ENCODE measurements around the gene OR2AK2. TPM values are rescaled to one million over a fixed set of nuclear protein-coding genes. Genes with fewer than 3 reads are reported as not detected.
"Not testable (repeated sequence)": the region's sequence is repeated elsewhere in the genome, so short reads cannot be mapped to it uniquely, and the experiment has no call there.

The OR2AK2 gene, protein sequence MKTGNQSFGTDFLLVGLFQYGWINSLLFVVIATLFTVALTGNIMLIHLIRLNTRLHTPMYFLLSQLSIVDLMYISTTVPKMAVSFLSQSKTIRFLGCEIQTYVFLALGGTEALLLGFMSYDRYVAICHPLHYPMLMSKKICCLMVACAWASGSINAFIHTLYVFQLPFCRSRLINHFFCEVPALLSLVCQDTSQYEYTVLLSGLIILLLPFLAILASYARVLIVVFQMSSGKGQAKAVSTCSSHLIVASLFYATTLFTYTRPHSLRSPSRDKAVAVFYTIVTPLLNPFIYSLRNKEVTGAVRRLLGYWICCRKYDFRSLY
- total RNA-seq (2014; rRNA removed; shearing (Covaris generic)) = not detected in 2 replicates

GRCh38 chr1:247964933-247965332 is at the start of gene OR2AK2:
Gene OR2AK2 (plus strand): TSS chr1:247965233. CDS start chr1:247965377, 144 bp downstream.
- no peak for DNase-seq (ENCODE audit: low read depth in 1 of 2, low spot score in 2 of 2)
- Histone ChIP-seq H3K9me3 (replicated peaks) (no peaks in the 10 kb centered on the region; the same call in 1 of the 2 replicates), H3K4me3 (no peak within 1 kb of the TSS), H3K27me3 (replicated peaks) (no peaks in the 10 kb centered on the region), H3K36me3 (no peaks in the 10 kb centered on the region), H3K4me1 (replicated peaks) (no peaks in the 10 kb centered on the region), H3K27ac (no peak within 1 kb of the TSS)

DNA sequence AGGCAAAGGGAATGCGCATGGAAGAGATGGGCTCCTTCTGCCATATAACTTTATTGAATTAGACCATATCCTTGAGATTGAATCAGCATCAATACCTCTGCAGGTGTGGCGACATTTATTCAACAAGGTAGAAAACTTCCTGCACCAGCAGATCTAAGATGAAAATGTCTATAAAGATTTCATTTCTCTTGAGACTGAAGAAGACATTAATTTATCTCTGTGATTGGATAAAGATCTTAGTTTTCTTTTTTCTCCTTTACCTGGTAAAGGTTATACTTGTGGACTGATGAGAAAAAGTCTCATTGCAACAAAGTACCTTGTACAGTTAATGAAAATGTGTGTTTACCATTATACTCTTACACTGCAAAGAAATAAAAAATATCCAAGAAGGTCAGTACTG is 45.1 kb upstream of the OR2AK2 start, which contains the start of gene OR2T8:
OR2T8 (plus strand) TSS at position 301 of the 400 bp plus-strand sequence. CDS start 766 bp downstream, outside the sequence.
- no peaks in the 10 kb centered on the region for H3K4me1 ChIP-seq (replicated peaks)
- no peak for DNase-seq (ENCODE audit: low read depth in 1 of 2, low spot score in 2 of 2)

GRCh38 chr1:247923941-247924340 is 41.1 kb upstream of the OR2AK2 start:
- H3K9me3 ChIP-seq (replicated peaks) = no peaks in the 10 kb centered on the region
- no peak for DNase-seq (ENCODE audit: low read depth in 1 of 2, low spot score in 2 of 2)
- no peaks in the 10 kb centered on the region for H3K4me1 ChIP-seq (replicated peaks)
- H3K27me3 ChIP-seq (replicated peaks) = no peaks in the 10 kb centered on the region
- H3K4me3 ChIP-seq = no peak overlapping the region
- no peaks in the 10 kb centered on the region for H3K36me3 ChIP-seq
- H3K27ac ChIP-seq = no peak overlapping the region

More for the DNA sequence above, 45.1 kb upstream of the OR2AK2 start, which contains the start of gene OR2T8:
- Histone ChIP-seq H3K36me3 (no peaks in the 10 kb centered on the region), H3K27ac (no peak within 1 kb of the TSS), H3K27me3 (replicated peaks) (no peaks in the 10 kb centered on the region), H3K9me3 (replicated peaks) (0 out of 2 replicates have a peak, but pooled peaks cover 2% of the 10 kb centered on the region), H3K4me3 (no peak within 1 kb of the TSS)

DNA sequence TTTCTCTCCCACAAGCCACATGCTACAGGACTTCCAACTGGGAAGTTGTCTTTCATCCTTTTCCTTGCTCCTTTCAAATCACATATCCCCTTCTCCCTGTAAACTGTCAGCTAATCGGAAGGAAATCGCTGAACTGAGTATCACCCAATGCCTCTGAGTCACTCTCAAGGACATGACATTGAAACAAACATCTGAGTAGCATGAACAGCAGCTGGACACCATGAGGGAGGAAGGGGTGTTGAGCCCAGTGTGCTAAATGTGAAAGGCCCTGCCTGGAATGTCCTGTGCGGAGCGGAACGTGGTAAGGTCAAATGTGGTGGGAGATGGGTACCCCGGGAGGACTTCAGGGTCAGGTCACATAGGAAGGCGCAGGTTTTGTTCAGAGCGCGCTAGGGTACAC is 40.2 kb upstream of the OR2AK2 start, which contains the start of gene OR2AJ1:
OR2AJ1 (plus strand) TSS at position 22 of the 400 bp plus-strand sequence. CDS start 8,880 bp downstream, outside the sequence.
- H3K36me3 ChIP-seq = no peaks in the 10 kb centered on the region
- no peak for DNase-seq (ENCODE audit: low read depth in 1 of 2, low spot score in 2 of 2)
- H3K9me3 ChIP-seq (replicated peaks) = no peaks in the 10 kb centered on the region
- H3K27me3 ChIP-seq (replicated peaks) = no peaks in the 10 kb centered on the region
- no peaks in the 10 kb centered on the region for H3K4me1 ChIP-seq (replicated peaks)
- no peak within 1 kb of the TSS for H3K4me3 ChIP-seq
- H3K27ac ChIP-seq = no peak within 1 kb of the TSS

DNA sequence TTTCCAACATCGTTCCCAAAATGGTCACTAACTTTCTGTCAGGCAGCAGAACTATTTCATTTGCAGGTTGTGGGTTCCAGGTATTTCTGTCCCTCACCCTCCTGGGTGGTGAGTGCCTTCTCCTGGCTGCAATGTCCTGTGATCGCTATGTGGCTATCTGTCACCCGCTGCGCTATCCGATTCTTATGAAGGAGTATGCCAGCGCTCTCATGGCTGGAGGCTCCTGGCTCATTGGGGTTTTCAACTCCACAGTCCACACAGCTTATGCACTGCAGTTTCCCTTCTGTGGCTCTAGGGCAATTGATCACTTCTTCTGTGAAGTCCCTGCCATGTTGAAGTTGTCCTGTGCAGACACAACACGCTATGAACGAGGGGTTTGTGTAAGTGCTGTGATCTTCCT is 31.0 kb upstream of the OR2AK2 start:
- Histone ChIP-seq H3K27ac (no peak overlapping the region), H3K9me3 (replicated peaks) (peaks cover 16% of the 10 kb centered on the region), H3K27me3 (replicated peaks) (no peaks in the 10 kb centered on the region), H3K36me3 (no peaks in the 10 kb centered on the region), H3K4me1 (replicated peaks) (no peaks in the 10 kb centered on the region), H3K4me3 (no peak overlapping the region)
- no peak for DNase-seq (ENCODE audit: low read depth in 1 of 2, low spot score in 2 of 2)

- no peaks in the 10 kb centered on the region for H3K36me3 ChIP-seq
- no peak overlapping the region for H3K27ac ChIP-seq
- no peaks in the 10 kb centered on the region for H3K27me3 ChIP-seq (replicated peaks)
- peaks cover 16% of the 10 kb centered on the region for H3K9me3 ChIP-seq (replicated peaks)
- no peak for DNase-seq (ENCODE audit: low read depth in 1 of 2, low spot score in 2 of 2)
- no peak overlapping the region for H3K4me3 ChIP-seq
- H3K4me1 ChIP-seq (replicated peaks) = no peaks in the 10 kb centered on the region
These were observed 29.3 kb upstream of the OR2AK2 start for GRCh38 chr1:247935781-247936180.

GRCh38 chr1:247936415-247936814 is 28.6 kb upstream of the OR2AK2 start:
- Histone ChIP-seq H3K9me3 (replicated peaks) (peaks cover 16% of the 10 kb centered on the region), H3K27ac (no peak overlapping the region), H3K27me3 (replicated peaks) (no peaks in the 10 kb centered on the region), H3K4me1 (replicated peaks) (no peaks in the 10 kb centered on the region), H3K36me3 (no peaks in the 10 kb centered on the region), H3K4me3 (no peak overlapping the region)
- DNase-seq (ENCODE audit: low read depth in 1 of 2, low spot score in 2 of 2) = no peak

- H3K4me3 ChIP-seq; H3K4me1 ChIP-seq (replicated peaks); DNase-seq (ENCODE audit: low read depth in 1 of 2, low spot score in 2 of 2); H3K27me3 ChIP-seq (replicated peaks); H3K36me3 ChIP-seq; H3K27ac ChIP-seq: not testable (repeated sequence)
- peaks cover 13% of the 10 kb centered on the region for H3K9me3 ChIP-seq (replicated peaks)
These were observed 27.9 kb upstream of the OR2AK2 start for GRCh38 chr1:247936965-247937734.

DNA sequence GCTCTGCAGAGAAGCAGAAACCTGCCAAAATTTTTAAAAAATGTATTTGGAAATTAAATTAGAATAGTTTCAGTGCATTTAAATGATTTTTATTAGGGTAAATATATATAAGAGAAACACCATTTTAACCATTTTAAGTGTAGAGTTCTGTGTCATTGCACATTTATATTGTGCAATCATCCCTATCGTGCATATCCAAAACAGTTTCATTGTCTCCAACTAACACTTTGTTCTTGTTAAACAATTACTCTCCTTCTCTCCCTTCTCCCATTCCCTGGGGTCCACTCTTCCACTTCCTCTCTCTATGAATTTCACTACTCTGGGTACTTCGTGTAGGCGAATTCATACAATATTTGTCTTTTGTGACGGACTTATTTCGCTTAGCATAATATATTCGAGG is 22.4 kb upstream of the OR2AK2 start:
- H3K27ac ChIP-seq = no peak overlapping the region
- H3K4me1 ChIP-seq (replicated peaks) = no peaks in the 10 kb centered on the region
- no peak for DNase-seq (ENCODE audit: low read depth in 1 of 2, low spot score in 2 of 2)
- H3K4me3 ChIP-seq = no peak overlapping the region
- H3K9me3 ChIP-seq (replicated peaks) = peaks cover 3% of the 10 kb centered on the region
- no peaks in the 10 kb centered on the region for H3K27me3 ChIP-seq (replicated peaks)
- H3K36me3 ChIP-seq = no peaks in the 10 kb centered on the region

- H3K27ac ChIP-seq = no peak within 1 kb of the TSS
- no peaks in the 10 kb centered on the region for H3K27me3 ChIP-seq (replicated peaks)
- H3K9me3 ChIP-seq (replicated peaks) = peaks cover 3% of the 10 kb centered on the region; the same call in 1 of the 2 replicates
- no peaks in the 10 kb centered on the region for H3K36me3 ChIP-seq
- no peaks in the 10 kb centered on the region for H3K4me1 ChIP-seq (replicated peaks)
- H3K4me3 ChIP-seq = no peak within 1 kb of the TSS
- no peak for DNase-seq (ENCODE audit: low read depth in 1 of 2, low spot score in 2 of 2)
These were observed 16.5 kb upstream of the OR2AK2 start, which contains the start of gene OR2L8 for GRCh38 chr1:247948558-247948957. Gene OR2L8 (plus strand): TSS chr1:247948858. CDS start chr1:247948858, 0 bp downstream.

DNA sequence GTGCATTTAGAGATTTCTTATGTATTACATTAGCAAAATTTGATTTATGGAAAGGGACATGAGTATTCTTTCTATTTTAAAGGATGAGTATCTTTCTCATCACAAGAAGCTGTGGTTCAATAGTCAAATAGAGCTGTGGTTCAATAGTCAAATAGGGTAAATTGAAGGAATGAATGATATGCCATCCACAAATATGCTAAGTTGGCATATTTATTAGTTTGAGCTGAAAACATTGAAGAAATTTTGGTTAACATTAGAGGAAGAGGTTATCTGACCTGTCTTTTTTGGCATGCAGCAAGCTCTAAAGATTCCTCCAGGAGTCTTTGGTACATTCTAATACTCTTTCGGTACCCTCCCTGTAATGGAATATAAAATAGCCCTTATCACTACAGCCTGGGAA is 11.6 kb upstream of the OR2AK2 start:
- no peaks in the 10 kb centered on the region for H3K9me3 ChIP-seq (replicated peaks)

GRCh38 chr1:247961791-247962190 is 3.2 kb upstream of the OR2AK2 start:
- Histone ChIP-seq H3K27me3 (replicated peaks) (no peaks in the 10 kb centered on the region), H3K36me3 (no peaks in the 10 kb centered on the region), H3K4me3 (no peak overlapping the region), H3K9me3 (replicated peaks) (no peaks in the 10 kb centered on the region; the same call in 1 of the 2 replicates), H3K4me1 (replicated peaks) (no peaks in the 10 kb centered on the region), H3K27ac (no peak overlapping the region)
- DNase-seq (ENCODE audit: low read depth in 1 of 2, low spot score in 2 of 2) = no peak

More for the DNA sequence above, 11.6 kb upstream of the OR2AK2 start:
- no peak overlapping the region for H3K4me3 ChIP-seq
- H3K4me1 ChIP-seq (replicated peaks) = no peaks in the 10 kb centered on the region
- H3K36me3 ChIP-seq = no peaks in the 10 kb centered on the region
- H3K27me3 ChIP-seq (replicated peaks) = no peaks in the 10 kb centered on the region
- no peak for DNase-seq (ENCODE audit: low read depth in 1 of 2, low spot score in 2 of 2)
- no peak overlapping the region for H3K27ac ChIP-seq

GRCh38 chr1:247962911-247963588 is 2.0 kb upstream of the OR2AK2 start:
- Histone ChIP-seq H3K4me1 (replicated peaks) (no peaks in the 10 kb centered on the region), H3K36me3 (no peaks in the 10 kb centered on the region), H3K9me3 (replicated peaks) (no peaks in the 10 kb centered on the region; the same call in 1 of the 2 replicates), H3K27me3 (replicated peaks) (no peaks in the 10 kb centered on the region), H3K4me3 (no peak overlapping the region), H3K27ac (no peak overlapping the region)
- no peak for DNase-seq (ENCODE audit: low read depth in 1 of 2, low spot score in 2 of 2)
